HepG2 (cell line): ENCODE data around the gene ALDH3A1. TPM values are rescaled to one million over a fixed set of nuclear protein-coding genes. Genes with fewer than 3 reads are reported as not detected.
A peak's percentile ranks its signal among the peaks of the same experiment; 100 is the strongest.

Experiments used
- ATAC-seq: fragments of 200-7000 bp; cut with Tn5 transposase; 3 replicates; pipeline ENCODE4 v1.9.1; 2020; ENCODE audit warnings: mild to moderate bottlenecking, moderate library complexity
- Bru-seq: library from RNA; stranded (reverse); fragments of 400-500 nt; gene quantifications from one replicate; lab custom pipeline; 2021; lab: Mats Ljungman, UMichigan
- BruChase-seq, 2 experiments: library from RNA; stranded (reverse); fragments of 400-500 nt; gene quantifications; one replicate each; lab custom pipeline; 2021; lab: Mats Ljungman, UMichigan
- BruUV-seq: library from RNA; stranded (reverse); fragments of 400-500 nt; replicated peaks from 2 replicates; lab custom pipeline; 2021; lab: Mats Ljungman, UMichigan
- CTCF ChIA-PET: fragments of 300-600 bp; formaldehyde crosslinking; extraction: SDS; loops from one replicate; lab custom pipeline; 2021; ENCODE audit warnings: low total read pairs, inconsistent platforms, low intra/inter-chr PET ratio; lab: Yijun Ruan, JAX
- POLR2A ChIA-PET: fragments of 350-600 bp; sonication (Branson Sonifier 250); formaldehyde crosslinking; loops from one replicate; lab custom pipeline; 2020; ENCODE audit warnings: antibody characterized with exemption, inconsistent platforms; lab: Yijun Ruan, JAX
- DNase-seq: peaks from one replicate; pipeline ENCODE4 v3.0.0-alpha.2; 2015; ENCODE audit warnings: low spot score
- FAIRE-seq: peaks from 3 replicates; lab custom pipeline; 2011; peaks lifted over from hg19 to GRCh38; lab: Jason Lieb, UNC
- H2AFZ ChIP-seq: one replicate; pipeline ENCODE4 v1.6.1; 2011; ENCODE audit warnings: low read length, inconsistent platforms
- H3K27ac ChIP-seq: fragments of 300-600 bp; 3 replicates; pipeline ENCODE4 v1.8.0; 2011; ENCODE audit warnings: mixed run types, mild to moderate bottlenecking, mixed read lengths, low read length, inconsistent platforms; ENCODE audit not compliant: insufficient read depth; ENCODE audit errors: extremely low read length
- H3K27me3 ChIP-seq, 2 experiments: fragments of 200-600 bp in 1 of 2; 2 replicates in 1 of 2; 3 replicates in 1 of 2; pipeline versions ENCODE4 v1.6.0 to v1.8.0; 2011; ENCODE audit warnings: low read length in 2 of 2, mild to moderate bottlenecking in 2 of 2, moderate library complexity in 2 of 2, inconsistent platforms in 1 of 2; ENCODE audit not compliant: insufficient read depth in 2 of 2, control insufficient read depth in 1 of 2
- H3K36me3 ChIP-seq, 2 experiments: fragments of 200-600 bp in 1 of 2; replicated peaks in 1 of 2; 2 replicates in 1 of 2; 3 replicates in 1 of 2; pipeline versions ENCODE4 v1.5.1 to v1.8.0; 2011; ENCODE audit warnings: low read length in 2 of 2, inconsistent platforms in 1 of 2; ENCODE audit not compliant: insufficient read depth in 2 of 2, control insufficient read depth in 1 of 2
- H3K4me1 ChIP-seq: 2 replicates; pipeline ENCODE4 v1.5.1; 2012; ENCODE audit warnings: low read length, inconsistent platforms; ENCODE audit not compliant: insufficient read depth
- H3K4me2 ChIP-seq: 2 replicates; pipeline ENCODE4 v1.6.0; 2011; ENCODE audit warnings: low read depth, low read length, inconsistent platforms
- H3K4me3 ChIP-seq, 3 experiments: fragments of 200-600 bp in 1 of 3; sonication (generic), shearing (Covaris generic) in 1 of 3; replicated peaks in 1 of 3; 2 replicates each; pipeline ENCODE4 v1.5.1; 2011 to 2016; ENCODE audit warnings: low read length in 3 of 3, inconsistent platforms in 2 of 3, low read depth in 2 of 3, mild to moderate bottlenecking in 2 of 3, control low read depth in 1 of 3, mixed read lengths in 1 of 3; ENCODE audit not compliant: insufficient read depth in 1 of 3
- H3K79me2 ChIP-seq: one replicate; pipeline ENCODE4 v1.6.1; 2011; ENCODE audit warnings: low read length, inconsistent platforms; ENCODE audit not compliant: insufficient read depth
- H3K9ac ChIP-seq: 2 replicates; pipeline ENCODE4 v1.6.0; 2011; ENCODE audit warnings: mild to moderate bottlenecking, low read depth, low read length, inconsistent platforms; ENCODE audit not compliant: insufficient read depth
- H3K9me3 ChIP-seq: 2 replicates; pipeline ENCODE4 v1.5.1; 2012; ENCODE audit warnings: mild to moderate bottlenecking, low read length
- H4K20me1 ChIP-seq: 2 replicates; pipeline ENCODE4 v1.6.0; 2011; ENCODE audit warnings: inconsistent platforms, mild to moderate bottlenecking, low read length, moderate library complexity; ENCODE audit not compliant: insufficient read depth
- BCLAF1 ChIP-seq: fragments of 450-650 bp; IDR thresholded peaks from 2 replicates; pipeline ENCODE4 v1.6.1; 2017; ENCODE audit warnings: mild to moderate bottlenecking
- CREM ChIP-seq, 2 experiments: sonication (generic) in 1 of 2; formaldehyde crosslinking in 1 of 2; IDR thresholded peaks; 2 replicates each; pipeline versions ENCODE4 v1.4.0 to v1.6.1; 2016 to 2020; ENCODE audit warnings: antibody characterized with exemption in 1 of 2, mild to moderate bottlenecking in 1 of 2, missing genetic modification reagents in 1 of 2
- FOXA1 ChIP-seq, 2 experiments: fragments of 450-650 bp in 1 of 2; sonication (generic) in 1 of 2; formaldehyde crosslinking in 1 of 2; IDR thresholded peaks; 2 replicates each; pipeline versions ENCODE4 v1.4.0 to v1.6.1; 2016 to 2020; ENCODE audit warnings: missing genetic modification reagents in 1 of 2
- NFAT5 ChIP-seq: sonication (generic); formaldehyde crosslinking; IDR thresholded peaks from 2 replicates; pipeline ENCODE4 v1.4.0; 2020; ENCODE audit warnings: missing genetic modification reagents
- TBP ChIP-seq: sonication (generic); formaldehyde crosslinking; IDR thresholded peaks from 2 replicates; pipeline ENCODE4 v1.5.0; 2020; ENCODE audit warnings: missing genetic modification reagents
- ZNF143 ChIP-seq: sonication (generic); formaldehyde crosslinking; IDR thresholded peaks from 2 replicates; pipeline ENCODE4 v1.4.0; 2020; ENCODE audit warnings: missing genetic modification reagents
- ZNF260 ChIP-seq: sonication (generic); formaldehyde crosslinking; IDR thresholded peaks from 2 replicates; pipeline ENCODE4 v1.4.0; 2020; ENCODE audit warnings: missing genetic modification reagents, low read depth, mild to moderate bottlenecking, borderline replicate concordance
- ZNF570 ChIP-seq: sonication (generic); formaldehyde crosslinking; IDR thresholded peaks from 2 replicates; pipeline ENCODE4 v1.4.0; 2020; ENCODE audit warnings: mild to moderate bottlenecking, missing genetic modification reagents, borderline replicate concordance
- WGBS: methylation state at CpG from one replicate; pipeline ENCODE4 v1.1.6; 2017; ENCODE audit warnings: low lambda C conversion rate; 5-methylcytosine and 5-hydroxymethylcytosine counted together
- in situ Hi-C: cut with HindIII; loops from 2 replicates; pipeline ENCODE4 v1.10.0; 2017; ENCODE audit warnings: low pct_unique_long_range_greater_than_20kb; ENCODE audit not compliant: extremely low pct_ligation_motif_present
- intact Hi-C: fragments of 100-400 bp; cut with micrococcal nuclease; formaldehyde crosslinking; loops from one replicate; pipeline ENCODE4 v1.10.0; 2022; ENCODE audit not compliant: unreplicated experiment
- long read RNA-seq, 2 experiments: library from RNA in 1 of 2; library from polyadenylated mRNA in 1 of 2; stranded (forward) in 1 of 2; unstranded in 1 of 2; transcript quantifications; one replicate each; pipeline ENCODE4 v2.0.0, GENCODE V29; 2019 to 2022
- polyA minus RNA-seq, 3 experiments: library from RNA; depleted of rRNA, polyadenylated mRNA; stranded (reverse); fragments of >200 nt; gene quantifications; 2 replicates each; pipeline ENCODE4 v1.2.3, GENCODE V29; 2011; ENCODE audit warnings: low replicate concordance in 1 of 3
- polyA plus RNA-seq, 8 experiments: library from polyadenylated mRNA; depleted of rRNA in 3 of 8; stranded (reverse) in 7 of 8; unstranded in 1 of 8; fragments of >200 nt; fragmentation: Illumina TruSeq in 4 of 8; extraction: Trizol in 4 of 8; gene quantifications; 2 replicates each; pipeline versions ENCODE4 v1.2.1 to v1.2.3, GENCODE V29; 2011 to 2016; ENCODE audit warnings: low read depth in 4 of 8, missing spikeins in 1 of 8, mixed read lengths in 1 of 8; ENCODE audit not compliant: insufficient read depth in 1 of 8
- total RNA-seq, 5 experiments: library from RNA; depleted of rRNA; stranded (reverse); fragments of >200 nt; fragmentation: Illumina TruSeq; extraction: Trizol; gene quantifications; 2 replicates each; pipeline ENCODE4 v1.2.3, GENCODE V29; 2016; ENCODE audit warnings: low read depth in 1 of 5

ALDH3A1 gene
- total RNA-seq (2016; rRNA removed; fragmentation: Illumina TruSeq; extraction: Trizol) = 0.45 and 0.62 TPM in 2 replicates
- total RNA-seq (2016; cell fraction: cytosol; rRNA removed; fragmentation: Illumina TruSeq; extraction: Trizol; ENCODE audit: low read depth) = 0.18 and 0.61 TPM in 2 replicates
- 0.50 and 0.65 TPM in 2 replicates for total RNA-seq (2016; cell fraction: insoluble cytoplasmic fraction; rRNA removed; fragmentation: Illumina TruSeq; extraction: Trizol)
- total RNA-seq (2016; cell fraction: membrane; rRNA removed; fragmentation: Illumina TruSeq; extraction: Trizol) = 0.38 and 0.49 TPM in 2 replicates
- total RNA-seq (2016; cell fraction: nucleus; rRNA removed; fragmentation: Illumina TruSeq; extraction: Trizol) = 0.25 and 0.50 TPM in 2 replicates
- 0.07 and 0.29 TPM in 2 replicates for polyA plus RNA-seq (2011; rRNA removed)
- polyA plus RNA-seq (2011; cell fraction: cytosol; rRNA removed) = 0.09 TPM in 1 of 2 replicates, not detected in the other
- polyA plus RNA-seq (2011; cell fraction: nucleus; rRNA removed) = 0.11 and 0.19 TPM in 2 replicates
- polyA plus RNA-seq (2012) = 0.08 and 0.13 TPM in 2 replicates
- polyA plus RNA-seq (2016; cell fraction: cytosol; fragmentation: Illumina TruSeq; extraction: Trizol; ENCODE audit: low read depth) = 0.10 and 0.26 TPM in 2 replicates
- polyA plus RNA-seq (2016; cell fraction: insoluble cytoplasmic fraction; fragmentation: Illumina TruSeq; extraction: Trizol; ENCODE audit: low read depth) = 0.56 and 0.68 TPM in 2 replicates
- 0.30 and 0.86 TPM in 2 replicates for polyA plus RNA-seq (2016; cell fraction: membrane; fragmentation: Illumina TruSeq; extraction: Trizol; ENCODE audit: low read depth)
- 0.92 and 2.1 TPM in 2 replicates for polyA plus RNA-seq (2016; cell fraction: nucleus; fragmentation: Illumina TruSeq; extraction: Trizol; ENCODE audit: insufficient read depth, low read depth)
- polyA minus RNA-seq (2011; rRNA and poly(A)+ RNA removed; ENCODE audit: low replicate concordance) = 10.9 TPM in 1 of 2 replicates, not detected in the other
- polyA minus RNA-seq (2011; cell fraction: cytosol; rRNA and poly(A)+ RNA removed) = not detected in 2 replicates
- polyA minus RNA-seq (2011; cell fraction: nucleus; rRNA and poly(A)+ RNA removed) = not detected in 2 replicates
- percentile 8 among the genes with signal in this experiment for Bru-seq, nascent RNA
- not detected for BruChase-seq, experiment 1, labeled RNA remaining after a 6-hour chase
- not detected for BruChase-seq, experiment 2, labeled RNA remaining after a 2-hour chase
- long read RNA-seq, experiment 1 = 0 reads
- long read RNA-seq, experiment 2 = 0 reads

GRCh38 chr17:19747829-19748806 is at the start of gene ALDH3A1:
Gene ALDH3A1 (minus strand): TSS chr17:19748298. CDS start chr17:19745129, 3,169 bp downstream.
- DNase-seq (peak; percentile 82), FAIRE-seq (peak; percentile 71), ATAC-seq (peak; percentile 58)
- in situ Hi-C loops = no loop called here
- Histone ChIP-seq H3K27me3 (no peaks in the 10 kb centered on the region), H2AFZ (no peak within 1 kb of the TSS), H3K9ac (peak within 1 kb of the TSS; percentile 11; the same call in 1 of the 2 replicates), H3K4me1 (peaks cover 62% of the 10 kb centered on the region), H4K20me1 (no peaks in the 10 kb centered on the region), H3K36me3 (no peaks in the 10 kb centered on the region), H3K4me2 (peak within 1 kb of the TSS; percentile 87), H3K9me3 (no peaks in the 10 kb centered on the region), H3K27ac (no peak within 1 kb of the TSS), H3K4me3 (peak within 1 kb of the TSS in 2 of 3 experiments; percentile 20 to 39; a peak in 4 of 6 replicates), H3K79me2 (no peaks in the 10 kb centered on the region)
- ChIA-PET CTCF (interaction anchor here (0.5 kb wide), 1 partner anchor 50 kb away, joined by 3 read pairs; no protein-coding TSS in a partner anchor), POLR2A (interaction anchor here (0.5 to 1.8 kb wide), 6 partner anchors 12 to 211 kb away, joined by 3 to 6 read pairs (median 4); partner anchors contain the start of gene ALDH3A2)
- BruUV-seq = no TSS peak
- 12% methylated on average over 15 of the region's 25 CpGs for WGBS
- intact Hi-C loops = no loop called here
- TF ChIP-seq ZNF570 (CRISPR knock-in tag) (no peak), BCLAF1 (no peak), FOXA1 (IDR thresholded peaks at IDR 0.05) (no peak), FOXA1 (CRISPR knock-in tag; IDR thresholded peaks at IDR 0.05) (peak; percentile 60), TBP (CRISPR knock-in tag) (no peak), NFAT5 (no peak), CREM (IDR thresholded peaks at IDR 0.05) (peak; percentile 59; the same call in 1 of the 2 replicates), CREM (CRISPR knock-in tag; IDR thresholded peaks at IDR 0.05) (no peak), ZNF260 (CRISPR knock-in tag) (no peak), ZNF143 (CRISPR knock-in tag) (no peak)
